Esophagus squamous epithelium (tissue), 4 donors: ENCODE results near the gene LHPP.
"Not testable (repeated sequence)": the region's sequence is repeated elsewhere in the genome, so short reads cannot be mapped to it uniquely, and the experiment has no call there.

Experiments
- POLR2A ChIP-seq, 4 donors: fragments of 450-650 bp; IDR thresholded peaks; one replicate each; pipeline ENCODE4 v1.6.1; 2017; ENCODE audit warnings: antibody characterized with exemption in 4 of 4, mild to moderate bottlenecking in 4 of 4, moderate library complexity in 3 of 4
- TF ChIP-seq, protein P1 (sequence below), 6 experiments: fragments of 450-650 bp in 4 of 6; fragments of 200-600 bp in 2 of 6; sonication (generic) in 2 of 6; IDR thresholded peaks; one replicate each; pipeline ENCODE4 v1.5.1; 2016 to 2019; ENCODE audit warnings: antibody characterized with exemption in 6 of 6, mild to moderate bottlenecking in 4 of 6, moderate library complexity in 4 of 6

DNA sequence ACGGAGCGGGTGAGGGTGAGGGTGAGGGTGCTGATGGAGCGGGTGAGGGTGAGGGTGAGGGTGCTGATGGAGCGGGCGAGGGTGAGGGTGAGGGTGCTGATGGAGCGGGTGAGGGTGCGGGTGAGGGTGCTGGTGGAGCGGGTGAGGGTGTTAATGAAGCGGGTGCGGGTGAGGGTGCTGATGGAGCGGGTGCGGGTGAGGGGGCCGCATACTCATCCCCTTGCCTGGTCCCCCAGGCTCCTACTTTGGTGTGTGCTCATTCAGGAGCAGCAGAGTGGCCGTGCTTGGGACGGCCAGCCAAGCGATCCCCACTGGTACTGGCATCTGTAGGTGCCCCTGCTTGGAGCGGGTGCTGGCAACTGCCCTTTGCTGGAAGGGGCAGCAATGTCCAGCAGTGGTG, 149.2 kb downstream of the LHPP start:
- TF ChIP-seq, protein P1, sequence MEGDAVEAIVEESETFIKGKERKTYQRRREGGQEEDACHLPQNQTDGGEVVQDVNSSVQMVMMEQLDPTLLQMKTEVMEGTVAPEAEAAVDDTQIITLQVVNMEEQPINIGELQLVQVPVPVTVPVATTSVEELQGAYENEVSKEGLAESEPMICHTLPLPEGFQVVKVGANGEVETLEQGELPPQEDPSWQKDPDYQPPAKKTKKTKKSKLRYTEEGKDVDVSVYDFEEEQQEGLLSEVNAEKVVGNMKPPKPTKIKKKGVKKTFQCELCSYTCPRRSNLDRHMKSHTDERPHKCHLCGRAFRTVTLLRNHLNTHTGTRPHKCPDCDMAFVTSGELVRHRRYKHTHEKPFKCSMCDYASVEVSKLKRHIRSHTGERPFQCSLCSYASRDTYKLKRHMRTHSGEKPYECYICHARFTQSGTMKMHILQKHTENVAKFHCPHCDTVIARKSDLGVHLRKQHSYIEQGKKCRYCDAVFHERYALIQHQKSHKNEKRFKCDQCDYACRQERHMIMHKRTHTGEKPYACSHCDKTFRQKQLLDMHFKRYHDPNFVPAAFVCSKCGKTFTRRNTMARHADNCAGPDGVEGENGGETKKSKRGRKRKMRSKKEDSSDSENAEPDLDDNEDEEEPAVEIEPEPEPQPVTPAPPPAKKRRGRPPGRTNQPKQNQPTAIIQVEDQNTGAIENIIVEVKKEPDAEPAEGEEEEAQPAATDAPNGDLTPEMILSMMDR (IDR thresholded peaks at IDR 0.05) = not testable (repeated sequence)
- not testable (repeated sequence) for TF ChIP-seq POLR2A (IDR thresholded peaks at IDR 0.05)
